ENCODE data around the gene YLPM1. TPM values are rescaled to one million over a fixed set of nuclear protein-coding genes. Genes with fewer than 3 reads are reported as not detected.

Gene YLPM1
- total RNA-seq, 2 donors from 2014 or later, result 36.9 to 42.7 TPM

GRCh38 chr14:74784634-74785033, 21.5 kb downstream of the YLPM1 start:
- intact Hi-C loops (cut with DNase I, micrococcal nuclease), result no loop called here
- DNase-seq (no peak), ATAC-seq (no peak)

DNA sequence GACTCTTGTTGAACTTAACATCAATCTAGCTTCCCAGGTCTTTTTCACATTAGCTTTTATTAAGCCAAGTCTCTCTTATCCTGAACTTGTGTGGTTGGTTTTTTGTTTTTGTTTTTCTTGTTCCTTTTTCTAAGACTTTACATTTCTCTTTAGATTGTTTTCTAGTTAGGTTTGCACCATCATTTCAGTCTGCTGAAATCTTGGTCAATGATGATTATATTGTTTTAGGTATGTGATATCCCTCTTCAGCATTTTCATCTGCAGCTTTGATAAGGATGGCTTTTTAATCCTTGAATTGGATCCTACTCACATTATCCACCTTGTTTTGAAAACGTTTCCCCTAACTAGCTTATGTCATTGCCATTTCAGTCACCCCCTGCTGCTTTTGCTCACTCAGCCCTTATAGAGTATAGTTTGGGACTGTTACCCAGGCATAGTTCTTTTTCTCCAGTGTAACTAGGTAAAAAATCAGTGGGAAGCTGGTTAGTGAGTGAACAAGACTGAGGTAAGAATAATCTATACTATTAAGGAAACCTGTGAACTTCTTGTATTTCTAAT, 22.0 kb downstream of the YLPM1 start:
- intact Hi-C loops (cut with DNase I, micrococcal nuclease), result no loop called here
- DNase-seq (no peak), ATAC-seq (no peak)

DNA sequence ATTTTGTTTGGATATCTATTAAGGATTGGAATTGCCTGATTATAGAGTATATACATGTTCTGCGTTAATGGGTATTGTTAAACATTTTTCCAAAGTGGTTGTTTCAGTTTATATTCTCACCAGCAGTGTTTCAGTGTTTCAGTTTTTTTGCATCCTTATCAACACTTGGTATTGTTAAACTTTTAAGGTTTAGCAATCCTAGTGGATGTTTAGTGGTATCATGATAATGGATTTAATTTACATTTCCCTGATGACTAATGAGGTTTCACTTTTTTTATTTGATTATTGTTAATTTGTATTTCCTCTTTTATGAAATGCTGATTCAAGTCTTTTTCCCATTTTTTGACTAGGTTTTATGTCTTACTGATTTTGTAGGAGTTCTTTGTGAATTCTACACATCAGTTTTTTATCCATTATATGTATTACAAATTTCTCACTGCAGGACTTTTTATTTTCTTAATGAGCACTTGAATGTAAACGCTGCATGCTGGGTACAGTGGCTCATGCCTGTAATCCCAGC, 23.7 kb downstream of the YLPM1 start:
- intact Hi-C loops (cut with DNase I, micrococcal nuclease), result no loop called here
- DNase-seq (no peak), ATAC-seq (no peak)

DNA sequence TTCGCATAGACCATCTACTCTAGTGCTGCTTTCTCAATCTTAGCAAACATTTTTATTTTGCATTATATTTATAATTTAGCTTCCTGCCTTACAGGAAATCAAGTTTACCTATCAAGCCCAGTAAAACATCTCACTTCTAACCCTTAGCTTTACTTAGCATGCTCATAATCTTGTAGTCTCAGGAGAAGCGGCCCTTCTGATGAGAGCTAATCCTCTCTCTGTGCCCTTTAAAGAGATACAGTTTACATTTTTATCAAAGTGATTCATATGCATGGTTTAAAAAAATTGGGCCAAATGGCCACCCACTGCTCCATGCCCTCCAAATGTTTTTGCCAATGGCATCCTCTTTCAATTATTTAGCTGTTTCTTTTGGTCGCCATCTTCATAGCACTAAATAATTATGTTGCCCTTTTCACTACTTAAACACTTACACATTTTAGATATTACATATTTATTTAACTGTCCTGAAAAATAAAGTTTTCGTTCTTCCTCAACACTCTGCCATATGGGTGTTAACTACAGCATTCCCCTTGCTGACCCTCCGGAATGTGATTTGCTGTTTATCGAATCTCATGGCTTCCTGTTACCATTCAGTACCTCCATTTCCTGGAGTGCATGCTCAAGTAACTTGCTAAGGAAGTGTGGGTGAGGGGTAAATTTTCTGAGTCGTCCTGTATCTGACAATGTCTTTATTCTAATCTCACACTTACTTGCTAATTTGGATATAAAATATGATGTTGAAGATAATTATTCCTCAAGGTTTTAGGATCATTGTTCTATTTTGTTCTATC, 29.3 kb downstream of the YLPM1 start:
- intact Hi-C loops (cut with DNase I, micrococcal nuclease), result no loop called here
- DNase-seq (no peak), ATAC-seq (no peak)

GRCh38 chr14:74793506-74794155, 30.5 kb downstream of the YLPM1 start:
- DNase-seq, result no peak
- ATAC-seq, result no peak
- intact Hi-C loops (cut with DNase I, micrococcal nuclease), result no loop called here

DNA sequence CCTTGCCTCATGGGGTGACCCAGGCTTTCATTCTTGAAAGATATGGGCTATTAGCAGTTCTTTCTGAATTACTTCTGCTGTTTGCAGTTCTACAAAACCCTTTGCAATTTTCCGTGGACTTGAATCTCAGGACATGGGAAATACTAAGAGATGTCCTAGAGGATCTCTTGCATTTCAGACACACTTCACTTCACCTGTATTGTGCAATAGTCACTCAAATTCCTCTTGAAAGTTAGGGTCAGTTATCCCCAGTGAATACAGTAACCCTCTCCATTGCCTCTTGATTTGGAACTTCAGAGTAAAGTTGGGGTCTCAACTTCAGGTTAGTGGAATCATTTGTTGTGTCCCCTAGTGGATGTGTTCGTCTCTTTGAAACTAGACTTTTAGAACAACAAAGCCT, 31.8 kb downstream of the YLPM1 start:
- ATAC-seq (no peak), DNase-seq (no peak)
- intact Hi-C loops (cut with DNase I, micrococcal nuclease), result no loop called here

GRCh38 chr14:74799765-74800164, 36.6 kb downstream of the YLPM1 start:
- intact Hi-C loops (cut with DNase I, micrococcal nuclease), result loop anchor here in 1 of 2 donors (10.0 kb wide), 1 partner anchor 195 kb away; no protein-coding TSS in a partner anchor
- ATAC-seq, result no peak

DNA sequence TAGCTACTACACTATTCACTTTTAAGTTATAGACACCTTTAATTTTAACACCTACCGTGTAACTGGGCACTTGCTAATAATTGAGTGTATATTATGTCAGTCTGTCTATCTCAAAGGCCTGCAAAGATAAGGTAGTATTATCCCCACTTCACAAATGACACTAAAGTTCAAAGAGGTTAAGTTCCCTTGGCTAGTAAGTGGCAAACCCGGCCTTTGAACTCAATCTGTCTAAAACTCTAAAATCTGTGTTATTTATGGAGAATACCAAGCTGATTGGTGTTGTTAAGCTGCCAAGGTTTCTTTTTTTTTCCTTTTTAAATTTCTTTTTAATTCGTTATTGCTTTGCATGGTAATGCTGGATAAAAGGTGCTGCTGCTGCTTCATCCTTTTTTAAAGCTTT, 37.7 kb downstream of the YLPM1 start:
- DNase-seq, result no peak
- no peak for ATAC-seq
- intact Hi-C loops (cut with DNase I, micrococcal nuclease), result loop anchor here in 1 of 2 donors (10.0 kb wide), 1 partner anchor 196 kb away; no protein-coding TSS in a partner anchor

More at GRCh38 chr14:74799765-74800164, 36.6 kb downstream of the YLPM1 start:
- no peak for DNase-seq

DNA sequence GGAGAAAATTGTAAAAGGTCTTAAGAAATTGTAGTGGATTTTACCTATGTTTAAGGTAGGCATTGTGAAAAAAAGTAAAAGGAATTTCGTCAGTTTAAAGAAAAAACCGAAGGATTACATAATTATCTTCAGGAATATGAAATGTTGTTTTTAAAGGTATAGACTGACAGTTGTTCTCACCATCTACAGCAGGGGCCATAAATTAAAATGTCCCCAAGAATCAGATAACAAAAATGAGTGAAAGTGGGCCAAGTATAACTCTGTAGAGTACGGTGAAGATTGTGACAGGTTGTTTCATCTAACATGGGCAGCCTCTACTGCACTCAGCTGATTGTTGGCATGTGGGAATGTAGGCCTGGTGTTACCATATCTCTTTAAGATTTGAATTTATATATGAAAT, 38.3 kb downstream of the YLPM1 start:
- DNase-seq (no peak), ATAC-seq (no peak)
- intact Hi-C loops (cut with DNase I, micrococcal nuclease), result loop anchor here in 1 of 2 donors (10.0 kb wide), 1 partner anchor 197 kb away; no protein-coding TSS in a partner anchor

GRCh38 chr14:74804219-74804825, 41.2 kb downstream of the YLPM1 start:
- ATAC-seq, result peak; percentile 69
- intact Hi-C loops (cut with DNase I, micrococcal nuclease), result loop anchor here in 1 of 2 donors (10.0 kb wide), 1 partner anchor 200 kb away; no protein-coding TSS in a partner anchor
- DNase-seq, result peak in 1 of 2 donors; percentile 16

- DNase-seq (no peak), ATAC-seq (no peak)
- intact Hi-C loops (cut with DNase I, micrococcal nuclease), result loop anchor here in 1 of 2 donors (10.0 kb wide), 1 partner anchor 203 kb away; no protein-coding TSS in a partner anchor
Measured at GRCh38 chr14:74807853-74808545, 44.9 kb downstream of the YLPM1 start.

GRCh38 chr14:74816124-74816523, 53.0 kb downstream of the YLPM1 start:
- ATAC-seq (no peak), DNase-seq (no peak)
- intact Hi-C loops (cut with DNase I, micrococcal nuclease), result no loop called here

DNA sequence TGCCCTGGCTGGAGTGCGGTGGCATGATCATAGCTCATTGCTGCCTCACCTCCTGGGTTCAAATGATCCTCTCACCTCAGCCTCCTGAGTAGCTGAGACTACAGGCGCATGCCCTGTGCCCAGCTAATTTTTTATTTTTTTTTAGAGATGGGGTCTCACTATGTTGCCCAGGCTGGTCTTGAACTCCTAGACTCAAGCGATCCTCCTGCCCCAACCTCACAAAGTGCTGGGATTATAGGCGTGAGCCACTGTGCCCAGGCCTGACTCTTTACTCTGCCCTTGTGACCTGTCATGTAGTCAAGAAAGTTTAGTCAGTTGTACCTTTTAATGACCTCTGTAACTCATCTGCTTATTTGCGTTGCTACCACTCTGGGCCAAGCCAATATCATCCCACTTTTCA, 57.2 kb downstream of the YLPM1 start:
- intact Hi-C loops (cut with DNase I, micrococcal nuclease), result no loop called here
- ATAC-seq, result no peak

GRCh38 chr14:74821267-74821915, 58.3 kb downstream of the YLPM1 start:
- DNase-seq (no peak), ATAC-seq (peak; percentile 64)
- intact Hi-C loops (cut with DNase I, micrococcal nuclease), result no loop called here

More for the DNA sequence above, 57.2 kb downstream of the YLPM1 start:
- no peak for DNase-seq

DNA sequence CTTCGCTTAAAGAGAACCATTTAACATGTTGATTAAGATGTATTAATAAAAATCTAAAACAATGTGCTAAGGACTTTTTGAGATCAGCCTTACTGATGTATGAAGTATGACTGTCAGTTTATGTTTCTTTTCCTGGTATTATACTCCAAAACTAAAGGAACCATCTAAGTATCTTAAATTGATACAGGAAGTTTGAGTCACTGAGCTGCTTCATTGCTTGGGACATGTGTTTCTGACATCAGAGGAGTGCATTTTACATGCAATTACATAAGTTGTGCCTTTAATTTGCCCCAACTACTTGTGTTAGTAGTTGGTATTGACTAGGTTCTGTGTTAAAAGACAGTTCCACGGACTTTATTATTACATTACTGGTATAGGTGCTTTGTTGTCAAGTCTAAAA, 61.9 kb downstream of the YLPM1 start:
- no peak for DNase-seq
- no peak for ATAC-seq
- intact Hi-C loops (cut with DNase I, micrococcal nuclease), result no loop called here

DNA sequence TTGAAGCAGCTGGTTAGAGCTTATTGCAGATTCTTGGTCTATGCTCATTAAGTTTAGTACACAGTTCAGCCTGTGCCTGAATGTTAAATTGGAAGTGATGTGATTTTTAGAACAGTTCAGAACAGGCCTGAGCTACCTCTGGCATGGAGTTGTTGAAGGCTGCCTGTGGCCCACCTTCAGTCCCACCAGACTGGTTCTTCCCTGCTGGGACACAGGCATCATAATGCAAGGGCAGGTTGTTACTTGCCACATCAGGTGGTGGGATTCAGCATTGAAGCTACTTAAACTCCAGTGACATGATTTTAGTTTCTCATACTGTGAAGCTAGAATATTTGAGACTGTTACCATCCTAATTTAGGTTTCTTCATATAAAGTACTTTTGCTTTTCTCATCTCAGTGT, 63.5 kb downstream of the YLPM1 start:
- intact Hi-C loops (cut with DNase I, micrococcal nuclease), result no loop called here
- DNase-seq, result no peak
- ATAC-seq, result no peak

DNA sequence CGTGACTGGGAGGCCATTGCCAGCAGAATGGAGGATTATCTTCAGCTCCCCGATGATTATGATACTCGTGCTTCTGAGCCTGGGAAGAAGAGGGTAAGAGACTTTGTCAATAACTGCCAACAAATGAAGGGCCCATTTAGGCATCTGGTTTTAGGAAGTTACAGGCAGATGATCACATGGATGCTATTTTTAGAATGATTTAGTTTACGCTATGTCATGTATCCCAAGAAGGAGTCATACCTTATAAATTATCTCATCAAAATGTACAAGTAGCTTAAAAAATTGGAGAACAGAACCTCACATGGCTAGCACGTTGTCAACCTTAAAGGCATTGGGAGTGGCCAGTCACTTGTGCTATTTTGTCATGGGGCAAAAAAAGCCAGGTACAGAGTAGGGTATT, 66.1 kb downstream of the YLPM1 start:
- no peak for DNase-seq
- intact Hi-C loops (cut with DNase I, micrococcal nuclease), result no loop called here
- no peak for ATAC-seq

GRCh38 chr14:74832849-74833248, 69.7 kb downstream of the YLPM1 start:
- DNase-seq, result no peak
- intact Hi-C loops (cut with DNase I, micrococcal nuclease), result no loop called here
- no peak for ATAC-seq
